Breast epithelium (tissue), 4 donors: Measurements from ENCODE around the gene ABR. TPM values are rescaled to one million over a fixed set of nuclear protein-coding genes. Genes with fewer than 3 reads are reported as not detected.
A peak's percentile ranks its signal among the peaks of the same experiment; 100 is the strongest.

Experiments
- DNase-seq, 2 donors: peaks; one replicate each; pipeline ENCODE4 v3.0.0-alpha.2; 2019; ENCODE audit warnings: low spot score in 2 of 2
- H3K27ac ChIP-seq, 2 donors: fragments of 200-600 bp; sonication (generic) in 1 of 2; one replicate each; pipeline ENCODE4 v1.5.1; 2016 to 2019; ENCODE audit warnings: mild to moderate bottlenecking in 1 of 2
- H3K27me3 ChIP-seq, 2 donors: fragments of 200-600 bp; sonication (generic) in 1 of 2; one replicate each; pipeline versions ENCODE4 v1.5.1 to v1.6.0; 2017 to 2019; ENCODE audit warnings: control low read depth in 1 of 2, mild to moderate bottlenecking in 1 of 2
- H3K36me3 ChIP-seq: fragments of 200-600 bp; one replicate; pipeline ENCODE4 v1.5.1; 2019
- H3K4me1 ChIP-seq, 2 donors: fragments of 200-600 bp; sonication (generic); one replicate each; pipeline ENCODE4 v1.5.1; 2016 to 2019; ENCODE audit warnings: control low read depth in 1 of 2
- H3K4me3 ChIP-seq, 3 donors: fragments of 200-600 bp; sonication (generic); 1 replicate in 2 of 3; 2 replicates in 1 of 3; pipeline ENCODE4 v1.5.1; 2016 to 2019; ENCODE audit warnings: mild to moderate bottlenecking in 3 of 3, moderate library complexity in 2 of 3
- H3K9me3 ChIP-seq, 2 donors: fragments of 200-600 bp; sonication (generic) in 1 of 2; one replicate each; pipeline ENCODE4 v1.5.1; 2016 to 2019; ENCODE audit warnings: control low read depth in 1 of 2
- POLR2A ChIP-seq: fragments of 450-650 bp; IDR thresholded peaks from one replicate; pipeline ENCODE4 v1.6.1; 2016; ENCODE audit warnings: antibody characterized with exemption, mild to moderate bottlenecking, moderate library complexity
- POLR2AphosphoS5 ChIP-seq, 3 donors: sonication (generic); formaldehyde crosslinking; IDR thresholded peaks; one replicate each; pipeline ENCODE4 v1.6.1; 2017; ENCODE audit warnings: antibody characterized with exemption in 3 of 3
- intact Hi-C: fragments of 100-400 bp; cut with DNase I; formaldehyde crosslinking; loops from one replicate; pipeline ENCODE4 v1.15.1; 2023; ENCODE audit warnings: low total_unique reads
- total RNA-seq, 3 donors: library from RNA; depleted of rRNA; stranded (reverse); fragments of >200 nt; gene quantifications; one replicate each; pipeline ENCODE4 v1.1.0, GENCODE V29; 2016
- TF ChIP-seq, protein P1 (sequence below), 3 donors: fragments of 450-650 bp; IDR thresholded peaks; one replicate each; pipeline ENCODE4 v1.5.1; 2016 to 2017; ENCODE audit warnings: antibody characterized with exemption in 3 of 3, mild to moderate bottlenecking in 3 of 3, moderate library complexity in 3 of 3

ABR gene
- total RNA-seq, 3 donors from 2014 or later, result 63.5 to 77.0 (median 75.0) TPM

DNA sequence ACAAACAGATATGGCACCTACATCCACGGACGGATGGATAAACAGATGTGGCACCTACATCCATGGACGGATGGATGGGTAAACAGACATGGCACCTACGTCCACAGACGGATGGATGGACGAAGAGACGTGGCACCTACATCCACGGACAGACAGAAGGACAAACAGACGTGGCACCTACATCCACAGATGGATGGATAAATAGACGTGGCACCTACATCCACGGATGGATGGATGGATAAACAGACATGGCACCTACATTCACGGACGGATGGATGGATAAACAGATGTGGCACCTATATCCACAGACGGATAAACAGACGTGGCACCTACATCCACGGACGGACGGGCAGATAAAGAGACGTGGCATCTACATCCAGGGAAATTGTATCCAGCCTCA, 137.3 kb downstream of the ABR start:
- intact Hi-C loops, result no loop called here
- H3K4me1 ChIP-seq, result peaks cover 12 to 18% of the 10 kb centered on the region in 2 donors

DNA sequence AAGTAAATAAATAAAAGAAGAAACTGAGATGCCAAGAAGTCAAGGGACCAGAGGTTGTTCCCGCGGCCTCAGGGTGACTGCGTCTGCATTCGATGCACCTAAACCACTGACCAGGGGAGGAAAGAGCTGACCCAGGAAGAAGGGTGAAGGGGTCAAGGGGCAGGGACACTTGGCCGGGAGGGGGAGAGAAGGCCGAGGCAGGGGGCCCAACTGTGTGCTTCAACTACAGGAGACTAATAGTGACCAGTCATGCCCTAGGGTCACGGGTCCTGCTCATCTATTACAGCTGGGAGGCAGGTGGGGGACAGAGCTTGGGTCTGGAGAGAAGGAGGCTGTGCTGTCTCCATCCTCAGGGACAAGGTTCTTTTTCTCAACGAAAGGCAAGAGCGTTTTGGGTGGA, 138.0 kb downstream of the ABR start:
- Histone ChIP-seq H3K9me3 (no peaks in the 10 kb centered on the region), H3K27ac (no peak overlapping the region), H3K4me1 (peaks cover 12 to 18% of the 10 kb centered on the region in 2 donors), H3K27me3 (no peaks in the 10 kb centered on the region), H3K4me3 (no peak overlapping the region), H3K36me3 (no peaks in the 10 kb centered on the region)
- TF ChIP-seq POLR2AphosphoS5 (IDR thresholded peaks at IDR 0.05), result no peak
- no peak for DNase-seq
- intact Hi-C loops, result no loop called here

More for the DNA sequence above, 137.3 kb downstream of the ABR start:
- DNase-seq, result no peak
- Histone ChIP-seq H3K27me3 (no peaks in the 10 kb centered on the region), H3K9me3 (no peaks in the 10 kb centered on the region), H3K27ac (no peak overlapping the region), H3K36me3 (no peaks in the 10 kb centered on the region), H3K4me3 (no peak overlapping the region)
- TF ChIP-seq POLR2A (no peak), POLR2AphosphoS5 (IDR thresholded peaks at IDR 0.05) (no peak)
- TF ChIP-seq, protein P1, sequence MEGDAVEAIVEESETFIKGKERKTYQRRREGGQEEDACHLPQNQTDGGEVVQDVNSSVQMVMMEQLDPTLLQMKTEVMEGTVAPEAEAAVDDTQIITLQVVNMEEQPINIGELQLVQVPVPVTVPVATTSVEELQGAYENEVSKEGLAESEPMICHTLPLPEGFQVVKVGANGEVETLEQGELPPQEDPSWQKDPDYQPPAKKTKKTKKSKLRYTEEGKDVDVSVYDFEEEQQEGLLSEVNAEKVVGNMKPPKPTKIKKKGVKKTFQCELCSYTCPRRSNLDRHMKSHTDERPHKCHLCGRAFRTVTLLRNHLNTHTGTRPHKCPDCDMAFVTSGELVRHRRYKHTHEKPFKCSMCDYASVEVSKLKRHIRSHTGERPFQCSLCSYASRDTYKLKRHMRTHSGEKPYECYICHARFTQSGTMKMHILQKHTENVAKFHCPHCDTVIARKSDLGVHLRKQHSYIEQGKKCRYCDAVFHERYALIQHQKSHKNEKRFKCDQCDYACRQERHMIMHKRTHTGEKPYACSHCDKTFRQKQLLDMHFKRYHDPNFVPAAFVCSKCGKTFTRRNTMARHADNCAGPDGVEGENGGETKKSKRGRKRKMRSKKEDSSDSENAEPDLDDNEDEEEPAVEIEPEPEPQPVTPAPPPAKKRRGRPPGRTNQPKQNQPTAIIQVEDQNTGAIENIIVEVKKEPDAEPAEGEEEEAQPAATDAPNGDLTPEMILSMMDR (IDR thresholded peaks at IDR 0.05), result no peak

DNA sequence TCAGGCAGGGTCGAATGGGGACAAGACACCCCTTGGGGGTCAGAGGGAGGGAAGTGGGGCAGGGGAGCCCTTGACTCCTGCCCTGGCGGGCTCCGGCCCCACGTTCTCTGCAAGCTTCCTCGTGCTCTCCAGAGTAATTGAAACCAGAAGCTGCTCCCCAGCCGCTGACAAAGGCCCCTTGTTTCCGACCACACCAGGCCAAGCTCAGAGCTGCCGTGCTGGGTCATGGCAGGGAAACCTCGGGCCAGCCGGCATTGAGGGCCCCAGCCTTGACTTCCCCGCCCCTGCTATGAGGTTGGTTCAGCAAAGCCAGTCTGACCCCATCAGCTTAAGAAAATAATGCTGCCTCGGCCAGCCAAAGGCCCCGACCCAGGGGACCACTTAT, 139.6 kb downstream of the ABR start:
- TF ChIP-seq POLR2AphosphoS5 (IDR thresholded peaks at IDR 0.05), result no peak
- TF ChIP-seq POLR2A, result no peak
- TF ChIP-seq, protein P1 (IDR thresholded peaks at IDR 0.05), result no peak
- peak overlapping the region in 2 of 3 donors; percentile 20 to 55 for H3K4me3 ChIP-seq
- intact Hi-C loops, result no loop called here
- peaks cover 12 to 18% of the 10 kb centered on the region in 2 donors for H3K4me1 ChIP-seq
- peak in 1 of 2 donors; percentile 46 for DNase-seq
- H3K36me3 ChIP-seq, result no peaks in the 10 kb centered on the region
- H3K9me3 ChIP-seq, result no peaks in the 10 kb centered on the region
- H3K27ac ChIP-seq, result peak overlapping the region; percentile 90 to 96
- no peaks in the 10 kb centered on the region for H3K27me3 ChIP-seq

DNA sequence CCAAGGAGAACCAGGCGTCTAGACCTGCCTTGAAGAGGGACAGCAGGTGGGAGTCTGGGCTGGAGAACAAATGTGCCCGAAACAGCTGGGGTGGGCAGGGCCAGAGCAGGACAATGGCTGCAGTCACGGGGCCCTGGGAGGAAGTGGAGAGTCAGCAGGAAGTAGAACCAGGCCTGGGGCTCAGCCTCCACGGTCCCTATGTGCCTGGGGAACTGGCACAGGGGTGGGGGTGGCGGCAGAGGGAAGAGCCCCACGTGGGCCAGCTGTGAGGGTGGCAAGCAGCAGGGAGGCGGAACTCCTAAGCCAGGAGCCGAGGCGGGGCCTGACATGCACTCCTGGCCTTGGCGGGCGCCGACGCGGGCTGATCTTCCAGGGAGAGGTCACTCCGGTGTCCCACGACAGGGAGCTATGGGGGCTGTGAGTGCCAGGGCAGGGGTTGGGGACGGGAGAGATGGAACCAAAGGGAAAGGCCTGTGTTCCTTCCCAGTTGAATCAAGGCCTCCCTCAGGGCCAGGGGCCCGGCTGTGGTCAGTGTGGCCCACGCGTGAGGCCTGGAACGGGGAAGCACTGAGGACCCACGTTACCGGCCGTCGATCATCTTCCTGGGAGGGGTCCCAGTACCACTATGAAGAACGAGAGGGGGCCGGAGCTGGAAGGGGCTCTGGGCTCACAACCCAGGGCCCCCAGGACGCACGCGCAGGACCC, 140.1 kb downstream of the ABR start:
- intact Hi-C loops, result no loop called here
- TF ChIP-seq POLR2AphosphoS5 (IDR thresholded peaks at IDR 0.05), result peak in 2 of 3 donors; percentile 10 to 45
- TF ChIP-seq, protein P1 (IDR thresholded peaks at IDR 0.05), result no peak
- peaks cover 12 to 18% of the 10 kb centered on the region in 2 donors for H3K4me1 ChIP-seq
- H3K27ac ChIP-seq, result peak overlapping the region; percentile 90 to 96
- no peaks in the 10 kb centered on the region for H3K27me3 ChIP-seq
- peak; percentile 66 to 74 for DNase-seq
- no peaks in the 10 kb centered on the region for H3K36me3 ChIP-seq
- no peaks in the 10 kb centered on the region for H3K9me3 ChIP-seq
- peak overlapping the region; percentile 11 to 55 (median 20) for H3K4me3 ChIP-seq

DNA sequence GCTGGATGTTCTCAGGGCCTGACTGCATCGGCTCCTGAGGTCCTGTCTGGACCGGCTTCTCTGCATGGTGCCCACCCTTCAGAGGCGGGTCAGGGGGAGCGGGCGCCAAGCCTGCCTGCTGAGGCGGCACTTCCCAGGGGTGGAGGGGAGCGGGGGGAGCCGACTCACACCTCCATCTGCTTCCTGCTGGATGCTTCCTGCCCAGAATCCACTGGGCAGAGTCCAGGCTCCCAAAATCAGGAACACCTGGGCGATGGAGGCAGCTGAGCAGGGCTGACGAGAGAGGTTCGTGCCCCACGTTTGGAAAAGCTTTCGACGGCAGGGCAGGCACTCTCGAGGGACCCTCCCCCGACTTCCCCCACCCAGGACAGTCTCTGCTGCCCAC, 140.7 kb downstream of the ABR start:
- DNase-seq, result no peak
- H3K4me1 ChIP-seq, result peaks cover 12 to 18% of the 10 kb centered on the region in 2 donors
- intact Hi-C loops, result no loop called here
- H3K27me3 ChIP-seq, result no peaks in the 10 kb centered on the region
- peak overlapping the region; percentile 11 to 55 (median 20) for H3K4me3 ChIP-seq
- no peaks in the 10 kb centered on the region for H3K36me3 ChIP-seq
- H3K27ac ChIP-seq, result peak overlapping the region; percentile 90 to 96
- TF ChIP-seq, protein P1 (IDR thresholded peaks at IDR 0.05), result no peak
- no peak for TF ChIP-seq POLR2A
- no peak for TF ChIP-seq POLR2AphosphoS5 (IDR thresholded peaks at IDR 0.05)
- no peaks in the 10 kb centered on the region for H3K9me3 ChIP-seq
